Measurements from ENCODE around the gene ACTL10.

Gene ACTL10

DNA sequence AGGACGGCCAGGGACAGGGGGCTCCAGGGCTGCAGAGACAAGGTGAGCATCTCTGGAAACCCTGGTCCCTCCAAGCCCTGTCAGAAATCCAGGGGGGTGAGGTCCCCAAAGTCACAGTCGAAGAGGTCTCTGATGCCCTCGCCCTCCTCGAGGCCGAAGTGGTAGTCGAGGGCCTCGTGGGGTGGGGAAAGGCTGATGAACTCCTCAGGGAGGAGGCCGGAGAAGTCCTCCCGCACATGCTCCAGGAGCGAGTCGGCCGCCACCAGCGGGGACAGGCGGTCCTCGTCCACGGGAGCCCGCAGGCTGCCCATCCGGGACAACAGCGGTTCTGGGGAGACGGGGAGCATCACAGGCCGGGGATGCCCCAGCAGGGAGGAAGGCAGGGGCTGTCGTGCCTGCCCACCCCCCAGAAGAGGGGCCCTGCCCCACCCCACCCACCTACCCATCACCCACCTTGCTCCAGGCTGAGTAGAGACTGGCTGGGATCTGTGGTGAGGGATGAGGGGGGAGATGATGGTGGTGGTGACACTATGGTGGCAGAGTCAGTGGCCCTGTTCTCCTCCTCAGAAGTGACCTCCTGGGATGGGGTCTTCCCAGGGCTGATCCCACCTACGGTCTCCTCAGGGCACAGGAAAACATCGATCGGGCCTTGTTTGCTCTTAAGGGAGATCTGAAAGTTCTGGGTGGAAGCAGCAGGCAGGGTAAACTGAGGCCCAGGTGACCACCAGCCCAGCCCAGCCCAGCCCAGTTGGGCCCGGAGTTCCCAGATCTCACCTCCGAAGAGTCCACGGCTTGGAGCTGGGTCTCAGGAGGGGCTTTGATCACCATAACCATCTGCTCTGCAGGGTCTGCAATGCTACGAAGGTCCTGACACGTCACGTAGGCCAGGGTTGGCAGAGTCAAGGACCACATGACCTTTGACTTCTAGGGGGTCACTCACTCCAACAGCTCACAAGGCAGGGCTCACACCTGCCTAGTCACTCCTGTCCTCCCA, 10.2 kb downstream of the ACTL10 start:
- DNase-seq (ENCODE audit: low read depth in 2 of 2), result no peak

DNA sequence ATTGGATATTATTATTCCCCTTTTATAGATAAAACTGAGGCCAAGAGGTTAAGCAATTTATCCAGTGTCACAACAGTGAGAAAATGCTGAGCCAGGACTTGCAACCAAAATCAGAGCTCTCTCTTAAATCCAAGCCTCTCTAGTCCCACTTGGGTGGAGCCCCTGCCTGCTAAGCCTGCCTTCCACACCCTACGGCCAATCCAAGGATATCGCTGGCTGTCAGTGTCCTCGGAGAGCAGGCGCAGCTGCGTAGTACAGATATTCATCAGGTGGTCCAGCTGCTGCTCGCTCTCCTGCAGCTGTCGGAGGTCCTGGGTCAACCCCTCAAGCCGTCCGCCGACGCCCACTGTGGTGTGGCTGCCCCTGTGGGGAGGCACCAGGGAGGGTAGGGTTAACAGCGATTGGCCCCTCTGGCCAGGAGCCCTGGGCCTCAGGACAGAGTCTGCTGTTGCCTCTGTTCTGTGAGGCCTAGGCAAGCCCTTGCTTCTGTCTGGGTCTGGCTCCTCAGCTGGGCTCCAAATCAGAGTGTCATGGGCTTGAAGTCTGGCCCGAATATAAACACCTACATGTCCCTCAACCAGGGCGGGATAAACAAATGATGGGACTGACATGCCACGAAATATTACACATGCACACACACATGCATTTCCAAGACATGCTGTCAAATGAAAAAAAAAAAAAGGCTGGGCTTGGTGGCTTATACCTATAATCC, 11.4 kb downstream of the ACTL10 start:
- DNase-seq (ENCODE audit: low read depth in 2 of 2), result no peak

DNA sequence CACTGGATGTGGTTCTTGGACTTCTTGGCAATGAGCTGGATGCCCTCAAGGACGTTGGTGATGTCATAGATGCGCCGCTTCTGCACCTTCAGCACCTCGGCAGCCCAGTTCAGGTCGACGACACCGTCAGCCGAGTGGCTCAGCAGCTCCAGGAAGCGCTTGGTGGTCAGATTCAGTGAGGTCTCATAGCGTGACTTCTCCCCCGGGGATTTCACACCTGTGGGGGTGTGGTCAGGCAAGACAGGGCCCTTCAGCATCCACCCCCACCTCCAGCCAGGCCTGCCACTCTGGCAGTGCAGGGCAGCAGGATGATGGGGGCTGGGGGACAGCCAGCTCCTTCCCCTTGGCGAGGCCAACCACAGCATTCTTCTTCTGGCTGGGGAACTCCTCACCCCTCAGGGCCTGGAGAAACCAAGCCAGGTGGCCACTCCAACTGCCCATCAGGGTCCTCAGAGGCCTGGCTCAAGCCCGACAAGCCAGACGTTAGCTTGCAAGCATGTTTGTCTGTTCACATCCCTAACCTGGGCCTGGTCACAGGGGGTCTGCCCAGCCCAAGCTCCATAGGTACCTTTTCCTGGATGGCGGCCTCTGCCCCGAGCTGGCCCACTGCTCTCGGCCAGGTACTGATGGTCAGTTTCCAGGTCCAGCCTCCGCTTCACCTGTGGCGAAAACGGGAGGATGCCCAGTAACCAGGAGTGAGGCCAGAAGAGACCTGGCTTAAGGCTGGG, 13.2 kb downstream of the ACTL10 start:
- DNase-seq (ENCODE audit: low read depth in 2 of 2), result no peak

DNA sequence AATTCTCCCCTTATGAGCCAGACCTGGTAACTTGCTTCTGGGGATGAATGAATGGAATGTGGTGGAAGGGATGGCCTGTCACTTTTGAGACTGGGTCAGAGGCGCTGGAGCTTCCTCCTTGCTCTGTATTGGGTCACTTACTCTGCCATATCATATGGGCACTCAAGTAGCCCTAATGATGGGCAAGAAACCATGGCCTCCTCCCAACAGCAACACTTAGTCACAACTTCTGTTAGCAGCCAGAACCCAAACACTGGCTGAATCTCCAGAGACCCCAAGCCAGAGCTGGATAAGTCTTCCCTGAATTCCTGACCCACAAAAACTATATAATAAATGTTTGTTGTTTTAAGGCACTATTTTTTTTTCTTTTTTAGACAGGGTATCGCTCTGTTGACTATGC, 13.9 kb downstream of the ACTL10 start:
- DNase-seq (ENCODE audit: low read depth in 2 of 2), result no peak

DNA sequence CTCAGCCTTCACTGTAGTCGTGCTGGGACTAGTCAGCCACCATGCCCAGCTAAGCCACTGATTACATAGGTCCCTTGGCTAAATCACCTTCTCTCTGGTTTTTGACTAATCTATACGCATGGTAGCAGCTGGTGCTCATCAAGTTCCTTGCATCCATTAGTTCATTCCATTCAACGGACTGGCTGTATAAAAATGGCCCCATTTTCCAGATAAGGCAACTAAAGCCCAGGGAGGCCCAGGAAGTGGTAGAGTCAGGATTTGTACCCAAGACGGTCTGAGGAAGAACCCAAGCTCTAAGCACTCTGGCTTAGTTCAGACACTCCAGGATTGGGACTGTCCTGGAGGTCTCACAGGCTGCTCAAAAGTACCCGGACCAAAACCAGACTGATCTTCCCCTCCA, 14.5 kb downstream of the ACTL10 start:
- DNase-seq (ENCODE audit: low read depth in 2 of 2), result no peak

DNA sequence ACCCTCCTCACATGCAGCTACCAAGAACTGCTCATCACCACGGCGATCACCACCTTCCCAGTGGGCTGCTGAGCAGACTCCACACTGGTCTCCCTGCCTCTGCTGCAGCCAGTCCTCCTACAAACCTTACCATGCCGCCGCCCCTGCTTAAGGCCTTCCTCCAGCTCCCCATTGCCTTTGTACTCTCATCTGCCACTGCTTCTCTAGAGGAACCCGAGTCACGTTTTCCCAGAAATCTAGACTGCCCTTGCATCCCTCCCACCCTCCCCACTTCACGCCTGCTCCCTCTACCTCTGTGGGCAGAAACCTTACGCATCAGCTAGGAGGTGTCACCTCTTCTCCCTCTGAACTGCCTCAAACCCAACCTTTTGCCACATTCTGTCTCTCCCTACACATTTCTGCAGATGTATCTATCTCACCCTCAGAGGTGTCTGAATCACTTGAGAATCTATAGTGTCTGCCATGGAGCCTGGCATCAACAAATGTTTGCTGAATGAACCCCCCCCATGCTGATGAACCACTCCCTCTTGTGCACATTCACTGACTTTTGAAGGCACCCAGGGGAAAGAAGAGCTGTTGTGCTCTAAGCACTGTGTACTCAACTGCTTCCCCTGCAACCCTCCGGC, 15.1 kb downstream of the ACTL10 start:
- DNase-seq (ENCODE audit: low read depth in 2 of 2), result no peak

DNA sequence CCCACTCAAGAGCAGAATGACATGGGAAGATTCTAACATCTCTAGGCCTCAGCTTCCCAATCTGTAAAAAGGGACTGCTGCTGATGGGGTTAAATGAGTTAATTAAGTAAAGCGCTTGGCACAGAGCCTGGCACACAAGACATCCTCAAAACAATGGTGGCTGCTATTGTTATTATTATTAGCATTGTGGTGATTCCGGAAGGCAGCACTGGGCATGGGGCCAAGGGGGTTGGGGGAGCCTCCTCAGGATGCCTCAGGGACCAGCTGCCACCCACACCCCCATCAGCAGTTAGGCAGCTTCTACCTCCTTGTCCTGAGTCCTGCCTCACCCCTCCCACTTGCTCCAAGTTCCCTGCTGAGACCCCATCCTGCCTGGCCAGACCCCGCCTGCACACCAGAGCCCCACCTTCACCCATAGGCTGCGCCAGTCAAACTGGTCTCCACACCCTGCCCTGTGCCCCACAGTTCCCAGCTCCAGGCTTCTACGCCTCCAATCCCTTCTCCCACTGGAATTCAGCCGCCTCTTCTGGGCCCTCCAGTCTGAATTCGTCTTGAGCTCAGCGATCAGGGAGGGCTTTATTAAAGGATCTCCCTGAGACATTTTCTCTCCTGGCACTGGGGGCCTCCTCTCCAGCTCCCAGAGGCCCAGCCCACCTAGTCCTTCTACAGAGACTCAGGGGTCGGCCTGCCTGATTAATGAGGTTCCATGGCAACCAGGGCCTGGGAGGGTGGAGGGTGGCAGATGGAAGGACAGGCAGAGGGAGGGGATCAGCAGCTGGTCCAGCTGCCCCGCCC, 18.0 kb downstream of the ACTL10 start:
- no peak for DNase-seq (ENCODE audit: low read depth in 2 of 2)

DNA sequence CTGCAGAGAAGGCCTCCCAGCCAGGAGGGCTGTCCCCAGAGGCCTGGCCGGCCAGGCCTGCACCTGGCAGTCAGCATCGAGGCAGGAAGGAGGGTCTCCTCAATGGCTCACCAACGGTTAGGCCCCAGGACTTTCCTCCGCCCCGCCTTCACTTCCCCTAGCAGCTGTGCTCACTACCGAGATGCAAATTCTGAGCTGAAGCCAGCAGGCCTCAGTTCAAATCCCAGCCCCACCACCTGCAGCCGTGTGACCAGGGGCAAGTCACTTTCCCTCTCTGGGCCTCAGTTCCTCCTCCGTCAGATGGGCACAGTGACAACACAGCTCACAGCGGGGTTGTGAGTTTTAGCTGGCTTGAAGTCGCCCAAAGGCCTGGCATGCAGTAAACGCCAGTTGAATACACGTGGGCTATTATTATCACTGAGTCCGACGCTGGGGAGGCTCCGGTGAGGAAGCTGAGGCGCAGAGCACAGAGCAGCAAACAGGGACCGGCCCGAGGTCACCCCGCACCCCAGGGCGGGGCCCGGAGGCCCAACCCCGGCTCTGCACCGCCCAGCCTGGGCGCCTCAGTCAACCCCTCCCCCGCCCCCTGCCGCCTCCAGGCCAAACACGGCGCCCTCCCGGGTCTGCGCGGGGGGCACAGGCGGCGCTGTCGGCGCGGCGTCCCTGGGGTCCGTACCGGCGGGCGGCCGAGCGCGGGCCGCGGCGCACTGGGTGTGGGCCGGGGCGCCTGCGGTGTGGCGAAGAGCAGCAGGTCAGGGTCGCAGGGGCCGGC, 18.8 kb downstream of the ACTL10 start:
- DNase-seq (ENCODE audit: low read depth in 2 of 2), result peak in 1 of 2 donors; percentile 64

DNA sequence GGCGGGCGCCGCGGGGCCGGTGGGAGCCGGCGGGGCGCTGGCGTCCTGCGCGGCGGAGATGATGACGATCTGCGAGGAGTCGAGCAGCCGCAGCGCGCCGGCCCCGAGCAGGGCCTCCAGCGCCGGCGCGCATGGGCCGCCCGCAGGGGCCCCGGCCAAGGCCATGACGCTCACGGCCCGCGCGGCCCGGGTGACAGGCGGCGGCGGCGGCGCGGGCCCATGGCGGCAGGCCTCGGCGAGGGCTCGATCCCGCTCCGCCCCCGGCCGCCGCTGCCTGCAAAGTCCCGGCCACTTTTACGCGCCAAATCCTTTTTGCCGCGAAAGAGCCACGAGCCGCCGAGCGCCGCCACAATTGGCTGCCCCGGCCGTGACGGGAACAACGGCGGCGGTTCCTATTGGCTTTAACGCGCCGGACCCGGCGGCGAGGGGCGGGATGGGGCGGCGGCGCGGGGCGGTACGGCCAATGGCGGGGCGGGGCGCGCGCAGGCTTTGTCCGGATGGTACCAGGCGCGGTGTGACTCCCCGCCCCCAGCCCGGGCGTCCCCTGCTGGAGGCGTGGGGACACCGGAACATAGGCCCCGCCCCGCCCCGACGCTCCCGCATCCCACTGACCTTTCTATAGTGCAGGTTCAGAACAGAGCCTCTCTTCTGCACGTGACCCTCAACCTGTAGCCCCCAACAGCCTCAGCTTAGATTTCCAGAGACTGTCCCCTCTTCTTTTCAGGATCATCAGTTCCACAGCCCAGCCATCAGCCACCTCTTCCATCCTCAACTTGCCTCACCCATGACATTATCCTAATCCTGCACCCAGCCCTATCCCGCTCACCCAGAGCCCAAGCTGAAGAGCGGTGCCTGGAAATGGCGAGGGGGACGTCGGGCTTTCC, 19.6 kb downstream of the ACTL10 start, which contains the start of gene E2F1:
Gene E2F1 (minus strand): TSS at position 286 of the 884 bp plus-strand sequence. CDS start 121 bp downstream, at position 165.
- peak; percentile 88 to 96 for DNase-seq (ENCODE audit: low read depth in 2 of 2)

DNA sequence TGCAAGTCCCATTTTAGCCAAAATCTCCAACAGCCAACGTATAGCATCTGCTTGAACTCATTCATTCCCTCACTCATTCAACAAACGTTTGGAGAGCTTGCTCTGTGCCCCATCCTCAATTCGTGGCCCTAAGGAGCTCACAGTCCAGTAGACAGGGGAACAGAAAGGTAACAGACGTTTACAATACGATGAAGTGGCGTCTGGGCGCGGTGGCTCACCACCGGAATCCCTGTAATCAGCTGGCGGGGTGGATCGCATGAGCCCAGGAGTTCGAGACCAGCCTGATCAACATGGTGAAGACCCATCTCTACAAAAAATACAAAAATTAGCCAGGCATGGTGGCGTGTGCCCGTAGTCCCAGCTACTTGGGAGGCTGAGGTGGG, 20.2 kb downstream of the ACTL10 start:
- DNase-seq (ENCODE audit: low read depth in 2 of 2), result no peak

DNA sequence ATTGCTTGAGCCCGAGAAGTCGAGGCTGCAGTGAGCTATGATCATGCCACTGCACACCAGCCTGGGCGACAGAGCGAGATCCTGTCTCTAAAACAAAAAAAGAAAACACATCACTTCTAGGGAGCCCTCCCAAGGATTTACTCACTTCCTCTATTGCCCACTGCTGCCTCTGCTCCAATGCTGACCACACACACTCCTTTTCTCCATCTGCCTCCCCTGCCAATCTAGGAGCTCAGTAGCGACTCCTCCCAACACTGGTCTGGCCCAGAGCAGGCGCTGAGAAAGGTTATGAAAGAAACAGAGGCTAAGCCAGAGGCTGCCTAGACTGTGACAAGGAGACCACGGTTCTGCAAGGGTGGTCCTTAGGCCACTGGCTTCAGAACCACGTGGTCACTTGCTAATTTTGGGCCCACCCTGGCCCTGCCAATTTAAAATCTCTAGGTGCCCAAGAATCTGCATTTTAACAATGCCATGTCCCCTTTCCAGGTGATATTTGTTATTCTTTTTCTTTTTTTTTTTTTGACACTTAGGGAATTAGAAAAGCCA, 20.7 kb downstream of the ACTL10 start:
- DNase-seq (ENCODE audit: low read depth in 2 of 2), result no peak

DNA sequence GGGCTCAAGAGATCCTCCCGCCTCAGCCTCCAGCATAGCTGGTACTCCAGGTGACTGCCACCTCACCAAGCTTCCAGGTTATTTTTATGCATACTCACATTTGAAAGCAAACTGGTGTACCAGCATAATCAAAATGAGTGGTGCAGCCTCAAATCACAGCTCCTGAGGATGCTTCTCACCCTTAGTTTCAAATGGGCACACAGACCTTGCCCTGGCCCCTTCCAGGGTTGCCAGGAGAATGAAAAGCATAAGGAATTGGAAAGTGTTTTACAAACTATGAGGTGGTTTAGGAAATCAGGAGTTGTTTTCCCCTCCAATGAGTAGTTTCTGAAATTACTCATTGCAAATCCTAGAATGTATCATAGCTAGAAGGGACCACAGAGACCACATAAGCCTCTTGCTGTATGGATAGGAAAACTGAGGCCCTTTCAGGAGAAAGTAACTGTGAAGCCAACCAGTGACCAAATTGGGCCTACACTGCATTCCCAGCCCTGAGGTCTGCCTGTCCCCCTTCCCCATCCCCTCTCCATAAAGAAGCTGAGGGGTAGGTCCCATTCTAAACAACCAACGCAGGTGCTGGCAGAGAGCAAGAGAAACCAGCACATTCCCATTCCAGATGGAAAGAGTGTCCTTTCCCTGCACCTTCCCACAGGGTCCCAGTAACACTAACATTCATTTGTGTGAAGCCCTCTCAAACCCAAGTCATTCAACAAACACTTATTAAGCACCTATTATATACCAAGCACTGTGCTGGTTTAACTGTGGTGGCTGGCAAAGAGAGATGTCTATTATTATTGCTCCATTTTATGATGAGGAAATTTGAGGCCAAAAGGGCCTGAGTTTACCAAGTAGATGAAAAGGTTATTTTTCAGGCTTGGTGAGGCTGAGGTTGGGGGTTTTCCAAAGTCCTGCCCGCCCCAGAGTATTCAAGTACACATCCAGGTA, 21.5 kb downstream of the ACTL10 start:
- DNase-seq (ENCODE audit: low read depth in 2 of 2), result no peak

DNA sequence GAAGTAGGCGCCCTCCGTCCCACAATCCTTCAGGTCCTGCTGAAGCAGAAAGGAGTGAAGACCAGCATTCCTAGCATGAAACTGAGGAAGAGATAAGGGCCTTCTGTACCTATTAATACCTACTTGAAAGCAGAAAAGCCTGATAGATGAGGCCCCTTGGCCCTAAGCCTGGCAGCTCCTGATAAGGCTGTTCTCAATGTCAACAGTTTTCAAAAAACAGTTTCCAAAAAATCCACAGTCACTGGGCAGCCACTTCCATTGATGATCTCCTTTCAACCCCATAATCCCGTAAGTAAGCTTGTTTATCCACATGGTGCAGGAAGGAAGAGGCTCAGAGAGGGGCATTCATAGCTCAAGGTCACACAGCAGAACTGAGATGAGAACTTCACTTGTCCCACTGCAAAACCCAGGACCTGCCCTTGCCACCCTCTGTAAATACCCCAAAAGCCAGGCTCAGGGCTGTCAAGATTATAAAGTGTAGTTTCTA, 22.2 kb downstream of the ACTL10 start:
- DNase-seq (ENCODE audit: low read depth in 2 of 2), result no peak

DNA sequence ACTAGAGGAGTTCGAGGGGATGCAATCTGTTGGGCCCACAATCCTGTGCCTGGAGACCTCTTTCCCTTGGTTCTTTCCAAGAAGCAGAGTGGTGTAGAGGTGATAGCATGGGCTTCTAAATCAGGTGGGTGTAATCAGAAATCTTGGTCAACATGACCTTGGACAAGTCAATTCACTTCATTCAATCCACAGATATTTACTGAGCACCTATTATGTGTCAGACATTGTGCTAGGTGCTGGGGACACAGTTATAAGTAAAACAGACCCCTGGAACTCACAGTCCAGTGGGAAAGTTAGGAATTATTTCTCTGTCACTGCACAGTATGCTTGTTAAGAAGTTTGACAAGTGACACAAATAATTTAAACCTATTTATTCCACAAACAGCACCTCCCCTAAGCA, 22.8 kb downstream of the ACTL10 start:
- no peak for DNase-seq (ENCODE audit: low read depth in 2 of 2)

DNA sequence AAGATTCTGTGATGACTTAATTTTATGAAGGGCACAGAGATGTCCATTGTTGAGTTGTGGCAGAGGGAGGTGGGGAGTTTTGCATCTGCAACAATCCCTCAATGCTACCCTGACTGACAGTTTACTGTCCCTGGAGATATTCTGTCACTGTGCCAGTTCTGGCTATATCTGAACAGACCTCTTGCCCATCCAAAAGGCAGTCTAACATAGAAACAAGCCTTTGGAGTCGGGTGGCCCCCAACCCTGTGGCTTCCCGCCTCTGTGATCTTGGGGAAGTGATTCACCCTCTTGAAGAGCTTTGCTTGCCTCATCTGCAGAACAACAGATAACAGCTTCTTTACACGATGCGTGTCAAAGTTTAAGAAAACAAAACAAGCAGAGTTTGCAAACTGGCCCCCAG, 23.2 kb downstream of the ACTL10 start:
- peak in 1 of 2 donors; percentile 25 for DNase-seq (ENCODE audit: low read depth in 2 of 2)

DNA sequence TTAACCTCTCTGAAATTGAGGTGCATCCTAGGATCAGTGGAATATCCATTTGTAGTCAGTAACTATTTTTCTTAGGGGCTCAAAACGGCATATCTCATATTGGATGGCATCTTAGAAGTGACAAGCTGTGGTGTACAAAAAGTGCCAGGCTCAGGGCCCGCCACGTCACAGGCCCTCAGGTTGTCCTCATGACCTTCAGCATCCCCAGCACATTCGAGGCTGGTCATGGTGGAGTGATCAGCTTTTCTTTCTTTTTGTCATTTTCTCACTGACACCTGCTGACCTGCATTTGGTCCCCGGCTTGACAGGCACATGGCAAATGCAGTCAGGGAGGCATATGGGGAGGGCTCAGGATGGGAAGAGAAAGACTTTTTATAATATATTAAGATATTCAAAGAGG, 26.5 kb downstream of the ACTL10 start:
- DNase-seq (ENCODE audit: low read depth in 2 of 2), result no peak

All from stimulated activated CD4-positive, alpha-beta T cell treated with anti-CD3 and anti-CD28 coated beads, Interleukin-1b, Interleukin-23, amount 100 ng/mL, for 4 hours (primary cell).